Endothelial cell of umbilical vein (primary cell): Measurements from ENCODE around the gene RPP25L. TPM values are rescaled to one million over a fixed set of nuclear protein-coding genes. Genes with fewer than 3 reads are reported as not detected.

Experiments used
- BruUV-seq: library from RNA; stranded (reverse); fragments of 400-500 nt; replicated peaks from 2 replicates; lab custom pipeline; 2021; lab: Mats Ljungman, UMichigan
- CTCF ChIA-PET: fragments of 300-600, 350-600 bp; sonication (Branson Sonifier 250); formaldehyde crosslinking; loops from one replicate; lab custom pipeline; 2021; ENCODE audit warnings: antibody characterized with exemption, inconsistent platforms; lab: Charles Lee
- POLR2A ChIA-PET: fragments of 300-600, 350-600 bp; sonication (Branson Sonifier 250); formaldehyde crosslinking; loops from one replicate; lab custom pipeline; 2021; ENCODE audit warnings: antibody characterized with exemption, inconsistent platforms; lab: Charles Lee
- DNase-seq: peaks from one replicate; pipeline ENCODE4 v3.0.0-alpha.2; 2011; ENCODE audit warnings: low read depth, low spot score
- FAIRE-seq: peaks from 2 replicates; lab custom pipeline; 2011; peaks lifted over from hg19 to GRCh38; lab: Jason Lieb, UNC
- H2AFZ ChIP-seq: 2 replicates; pipeline ENCODE4 v1.6.0; 2012; ENCODE audit warnings: low read depth, low read length, control low read depth, inconsistent platforms
- H3K27ac ChIP-seq: 2 replicates; pipeline ENCODE4 v1.5.1; 2011; ENCODE audit warnings: low read depth, mild to moderate bottlenecking, control low read depth, low read length, moderate library complexity; ENCODE audit not compliant: insufficient read depth
- H3K27me3 ChIP-seq, 2 experiments: 2 replicates each; pipeline versions ENCODE4 v1.6.0 to v1.6.1; 2011; ENCODE audit warnings: low read length in 2 of 2, mixed read lengths in 1 of 2; ENCODE audit not compliant: control insufficient read depth in 2 of 2, insufficient read depth in 2 of 2
- H3K36me3 ChIP-seq, 2 experiments: 2 replicates in 1 of 2; 3 replicates in 1 of 2; pipeline ENCODE4 v1.5.1; 2011; ENCODE audit warnings: low read length in 2 of 2, mild to moderate bottlenecking in 1 of 2, moderate library complexity in 1 of 2; ENCODE audit not compliant: control insufficient read depth in 2 of 2, insufficient read depth in 2 of 2; ENCODE audit errors: extremely low read depth in 1 of 2
- H3K4me1 ChIP-seq: 3 replicates; pipeline ENCODE4 v1.5.1; 2011; ENCODE audit warnings: mild to moderate bottlenecking, low read length; ENCODE audit not compliant: control insufficient read depth, insufficient read depth; ENCODE audit errors: extremely low read depth
- H3K4me2 ChIP-seq: 2 replicates; pipeline ENCODE4 v1.6.1; 2011; ENCODE audit warnings: low read length, control low read depth, mixed read lengths; ENCODE audit not compliant: insufficient read depth
- H3K4me3 ChIP-seq, 3 experiments: fragments of 200-600 bp in 1 of 3; sonication (generic), shearing (Covaris generic) in 1 of 3; replicated peaks in 1 of 3; 2 replicates each; pipeline ENCODE4 v1.5.1; 2011 to 2016; ENCODE audit warnings: control low read depth in 3 of 3, low read length in 3 of 3, mild to moderate bottlenecking in 2 of 3, inconsistent platforms in 1 of 3, low read depth in 1 of 3, moderate library complexity in 1 of 3; ENCODE audit not compliant: insufficient read depth in 1 of 3
- H3K79me2 ChIP-seq: 2 replicates; pipeline ENCODE4 v1.6.0; 2012; ENCODE audit warnings: low read length, inconsistent platforms; ENCODE audit not compliant: control insufficient read depth, insufficient read depth
- H3K9ac ChIP-seq: replicated peaks from 2 replicates; pipeline ENCODE3; 2011; ENCODE audit warnings: low read length, control low read depth; ENCODE audit not compliant: insufficient read depth; ENCODE audit errors: extremely low read depth
- H3K9me1 ChIP-seq: replicated peaks from 3 replicates; pipeline ENCODE4 v1.6.0; 2011; ENCODE audit warnings: mild to moderate bottlenecking, low read length; ENCODE audit not compliant: control insufficient read depth, insufficient read depth; ENCODE audit errors: extremely low read depth
- H3K9me3 ChIP-seq: replicated peaks from 2 replicates; pipeline ENCODE4 v1.5.1; 2012; ENCODE audit warnings: low read length, inconsistent platforms; ENCODE audit not compliant: control insufficient read depth, insufficient read depth
- H4K20me1 ChIP-seq: replicated peaks from 2 replicates; pipeline ENCODE3; 2011; ENCODE audit warnings: mild to moderate bottlenecking, low read length; ENCODE audit not compliant: control insufficient read depth, insufficient read depth; ENCODE audit errors: extremely low read depth
- CTCF ChIP-seq, 2 donors: IDR thresholded peaks; 1 replicate in 1 of 2; 2 replicates in 1 of 2; pipeline ENCODE4 v1.5.1; 2011; ENCODE audit warnings: low read length in 2 of 2, mild to moderate bottlenecking in 2 of 2, moderate library complexity in 2 of 2, control low read depth in 1 of 2, inconsistent platforms in 1 of 2, low read depth in 1 of 2; ENCODE audit not compliant: insufficient read depth in 1 of 2; ENCODE audit errors: extremely low read depth in 1 of 2
- EZH2 ChIP-seq: IDR thresholded peaks from 2 replicates; pipeline ENCODE4 v1.6.1; 2012; ENCODE audit warnings: borderline replicate concordance, low read depth, mild to moderate bottlenecking, moderate library complexity, low read length, inconsistent platforms; ENCODE audit not compliant: severe bottlenecking
- FOS ChIP-seq: IDR thresholded peaks from 2 replicates; pipeline ENCODE4 v1.6.1; 2011; ENCODE audit warnings: mild to moderate bottlenecking, low read length, moderate library complexity, borderline replicate concordance; ENCODE audit not compliant: insufficient read depth
- GATA2 ChIP-seq: IDR thresholded peaks from 2 replicates; pipeline ENCODE4 v1.7.0; 2011; ENCODE audit warnings: low read depth, mild to moderate bottlenecking, moderate library complexity, mixed read lengths, low read length; ENCODE audit not compliant: insufficient read length, insufficient read depth
- JUN ChIP-seq: IDR thresholded peaks from 2 replicates; pipeline ENCODE4 v1.6.1; 2011; ENCODE audit warnings: borderline replicate concordance, low read depth; ENCODE audit not compliant: insufficient read length, insufficient read depth
- MAX ChIP-seq: IDR thresholded peaks from 2 replicates; pipeline ENCODE4 v1.6.1; 2011; ENCODE audit not compliant: insufficient read depth, insufficient read length
- MYC ChIP-seq: IDR thresholded peaks from one replicate; pipeline ENCODE4 v1.6.1; 2011; ENCODE audit warnings: mild to moderate bottlenecking, low read depth, low read length
- POLR2A ChIP-seq: IDR thresholded peaks from 2 replicates; pipeline ENCODE4 v1.6.1; 2012; ENCODE audit warnings: low read depth, mild to moderate bottlenecking, control low read depth, low read length
- dilution Hi-C: fragments of 300-500 bp; cut with MboI; formaldehyde crosslinking; loops from one replicate; pipeline ENCODE4 v1.15.0; 2019; ENCODE audit warnings: low sequenced_read_pairs; ENCODE audit not compliant: extremely low pct_ligation_motif_present
- intact Hi-C: fragments of 100-400 bp; cut with micrococcal nuclease; formaldehyde crosslinking; loops from one replicate; pipeline ENCODE4 v1.10.0; 2022
- polyA plus RNA-seq, 4 experiments: library from polyadenylated mRNA; depleted of rRNA in 3 of 4; stranded (reverse) in 3 of 4; unstranded in 1 of 4; fragments of >200 nt; gene quantifications; 2 replicates each; pipeline versions ENCODE4 v1.2.1 to v1.2.3, GENCODE V29; 2011 to 2012; ENCODE audit warnings: missing spikeins in 1 of 4
- total RNA-seq: library from RNA; stranded (reverse); gene quantifications from 2 replicates; pipeline ENCODE4 v1.2.3, GENCODE V29; 2021

Gene RPP25L
- total and polyA plus RNA-seq, 2 donors (not counting 3 experiments of a cell fraction or from before 2014, with no cell fraction given), result 15.7 to 41.0 TPM

- Histone ChIP-seq H3K27me3 (peaks cover 47% of the 10 kb centered on the region in 2 experiments), H3K4me3 (no peak overlapping the region), H3K27ac (no peak overlapping the region), H2AFZ (no peak overlapping the region), H3K79me2 (no peaks in the 10 kb centered on the region), H3K36me3 (no peaks in the 10 kb centered on the region), H3K4me1 (no peaks in the 10 kb centered on the region), H3K4me2 (no peak overlapping the region), H3K9me3 (no peaks in the 10 kb centered on the region), H3K9ac (no peak overlapping the region), H3K9me1 (no peaks in the 10 kb centered on the region), H4K20me1 (no peaks in the 10 kb centered on the region)
- intact Hi-C loops, result no loop called here
- DNase-seq (no peak), FAIRE-seq (no peak)
- TF ChIP-seq FOS (no peak), GATA2 (no peak), MYC (no peak)
- dilution Hi-C loops, result no loop called here
- CTCF ChIA-PET, result interaction anchor here (1.9 to 5.1 kb wide), 4 partner anchors 11 to 190 kb away, joined by 19 to 326 read pairs (median 108); no protein-coding TSS in a partner anchor
- POLR2A ChIA-PET, result interaction anchor here (0.6 kb wide), 1 partner anchor 53 kb away, joined by 3 read pairs; no protein-coding TSS in a partner anchor
- BruUV-seq, result no TSS peak
Measured at GRCh38 chr9:34594177-34594576, 17.7 kb downstream of the RPP25L start.

- H3K9me1 ChIP-seq, result no peaks in the 10 kb centered on the region
- H3K27me3 ChIP-seq, result peaks cover 58 to 59% of the 10 kb centered on the region in 2 experiments
- no peaks in the 10 kb centered on the region for H4K20me1 ChIP-seq
- H3K4me3 ChIP-seq, result no peak overlapping the region
- TF ChIP-seq JUN (no peak), MAX (no peak), CTCF (IDR thresholded peaks at IDR 0.05; ENCODE audit: extremely low read depth in 1 of 2, insufficient read depth in 1 of 2, low read depth in 1 of 2, low read length in 2 of 2) (no peak), POLR2A (no peak), EZH2 (peak; percentile 69), MYC (no peak), GATA2 (no peak)
- no peaks in the 10 kb centered on the region for H3K36me3 ChIP-seq
- H3K4me2 ChIP-seq, result no peak overlapping the region
- H2AFZ ChIP-seq, result no peak overlapping the region
- intact Hi-C loops, result loop anchor here (2.0 kb wide), 1 partner anchor 156 kb away; no protein-coding TSS in a partner anchor
- BruUV-seq, result no TSS peak
- no peak overlapping the region for H3K27ac ChIP-seq
- H3K4me1 ChIP-seq, result no peaks in the 10 kb centered on the region
- no peaks in the 10 kb centered on the region for H3K9me3 ChIP-seq
- POLR2A ChIA-PET, result no interaction called here
- CTCF ChIA-PET, result interaction anchor here (1.1 to 5.1 kb wide), 9 partner anchors 12 to 189 kb away, joined by 4 to 326 read pairs (median 58); no protein-coding TSS in a partner anchor
- H3K9ac ChIP-seq, result no peak overlapping the region
- FAIRE-seq (no peak), DNase-seq (no peak)
- H3K79me2 ChIP-seq, result no peaks in the 10 kb centered on the region
- dilution Hi-C loops, result no loop called here
Measured at GRCh38 chr9:34592895-34593601, 18.8 kb downstream of the RPP25L start.
